Activated CD8-positive, alpha-beta memory T cell treated with anti-CD3 and anti-CD28 coated beads for 4 hours (primary cell): ENCODE results near the gene SEC16A.

Experiments used
- DNase-seq, 2 donors: peaks; one replicate each; pipeline ENCODE4 v3.0.0-alpha.2; 2020; ENCODE audit warnings: low read depth in 2 of 2

Gene SEC16A

GRCh38 chr9:136400038-136400834 lies 82.6 kb downstream of the SEC16A start, which contains the start of gene SNAPC4:
Gene SNAPC4, minus strand, starts transcription at chr9:136400170. Its CDS starts 1,742 bp downstream, at chr9:136398428.
- peak; percentile 66 to 72 for DNase-seq

DNA sequence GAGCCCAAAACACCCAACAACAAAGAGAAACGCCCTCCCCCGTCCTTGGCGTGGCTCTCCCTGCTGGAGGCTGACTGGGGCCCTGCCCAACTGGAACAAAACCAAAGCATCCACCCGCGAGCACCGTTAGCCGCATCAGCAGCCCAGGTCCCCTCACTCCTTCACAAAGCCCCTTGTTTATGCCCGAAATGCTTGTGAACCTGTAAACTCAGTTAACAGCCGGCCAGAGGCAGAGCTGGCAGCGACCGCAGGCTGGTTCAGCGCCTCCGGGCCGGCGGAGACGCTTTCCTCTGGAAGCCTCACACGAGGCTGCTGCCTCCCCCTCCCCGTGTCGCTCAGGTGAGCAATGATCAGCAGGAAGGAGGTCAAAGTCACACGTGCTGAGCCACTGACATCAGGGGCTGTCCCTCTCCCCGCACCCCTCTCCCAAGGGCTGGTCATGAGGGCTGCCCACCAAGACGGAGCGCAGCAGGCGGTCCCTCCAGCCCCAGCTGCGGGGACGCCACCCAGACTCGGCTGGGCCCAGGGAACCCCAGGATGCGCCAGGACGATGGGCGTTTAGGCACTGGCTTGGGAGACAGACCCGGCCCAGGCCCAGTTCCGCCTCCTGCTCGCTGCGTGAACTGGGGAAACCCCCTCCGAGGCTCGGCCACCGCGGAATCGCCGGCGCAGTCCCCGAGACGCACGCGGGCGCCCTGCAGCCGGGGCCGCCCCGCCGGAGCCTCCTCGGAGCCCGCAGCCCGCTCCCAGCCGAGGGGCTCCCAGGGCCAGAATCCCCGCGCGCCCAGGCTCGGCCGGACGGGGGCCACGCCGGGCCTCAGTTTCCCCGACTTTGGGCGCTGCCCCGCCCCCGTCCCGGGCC lies 83.4 kb downstream of the SEC16A start:
- DNase-seq: no peak

DNA sequence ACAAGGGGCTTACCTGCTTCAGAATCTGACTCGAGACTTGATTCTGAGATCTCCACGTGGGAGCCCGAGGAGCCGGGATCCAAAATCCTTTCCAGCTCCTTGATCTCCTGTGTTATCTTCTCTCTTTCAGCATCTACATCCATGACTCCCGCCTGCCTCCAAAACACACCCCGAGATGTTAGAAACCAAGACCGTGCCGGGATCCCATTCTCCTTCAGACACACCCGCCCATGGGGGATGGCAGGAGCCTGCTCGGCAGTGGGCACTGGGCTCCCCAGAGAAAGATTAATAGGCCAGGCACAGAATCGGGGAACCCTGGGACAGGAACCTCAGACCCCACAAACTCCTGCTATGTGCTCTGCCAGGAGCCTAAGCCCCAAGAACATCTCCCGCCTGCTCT lies 84.6 kb downstream of the SEC16A start:
- DNase-seq: no peak

- no peak for DNase-seq
These were observed 85.2 kb downstream of the SEC16A start for GRCh38 chr9:136397643-136398042.

GRCh38 chr9:136396219-136396515 lies 86.7 kb downstream of the SEC16A start:
- DNase-seq: no peak

DNA sequence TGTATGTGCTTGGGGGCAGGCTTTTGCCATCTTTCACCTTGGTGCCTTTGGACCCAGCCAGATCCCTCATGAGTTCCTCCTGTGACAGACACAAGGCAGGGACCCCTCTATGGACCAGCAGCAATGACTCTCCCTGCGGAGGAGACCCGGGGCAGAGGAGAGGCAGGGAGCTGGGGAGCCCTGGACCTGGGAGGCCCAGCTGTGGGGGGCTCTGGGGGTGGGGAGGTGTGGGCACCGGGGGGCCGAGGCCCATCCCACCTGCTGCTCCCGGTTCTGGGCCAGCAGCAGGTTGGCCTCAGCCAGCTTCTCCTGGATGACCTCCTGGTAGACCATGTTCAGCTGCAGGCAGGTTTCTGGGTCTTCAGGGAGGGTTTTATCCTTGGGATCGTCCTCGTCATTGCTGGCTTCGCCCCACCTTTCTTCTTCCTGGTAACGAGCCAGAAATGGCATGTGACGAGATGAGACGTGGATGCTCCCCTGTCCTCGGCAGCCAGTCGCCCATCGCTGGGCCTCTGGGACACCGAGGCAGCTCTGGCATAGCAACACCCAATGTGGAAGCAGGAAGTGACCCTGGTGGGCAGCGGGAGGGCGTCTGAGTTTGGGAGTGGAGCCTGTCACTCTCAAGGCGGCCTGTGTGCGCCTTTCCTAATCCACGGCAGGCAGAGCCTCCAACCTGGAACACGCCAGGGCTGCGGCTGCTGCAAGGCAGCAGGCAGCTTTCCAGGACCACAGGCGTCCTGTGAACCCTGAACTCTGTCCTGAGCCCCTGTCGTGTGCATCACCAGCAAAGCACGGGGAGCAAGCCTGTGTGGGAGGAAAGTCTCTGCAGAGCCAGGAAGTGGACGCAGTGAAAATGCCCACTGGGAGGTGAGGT lies 87.3 kb downstream of the SEC16A start:
- no peak for DNase-seq

DNA sequence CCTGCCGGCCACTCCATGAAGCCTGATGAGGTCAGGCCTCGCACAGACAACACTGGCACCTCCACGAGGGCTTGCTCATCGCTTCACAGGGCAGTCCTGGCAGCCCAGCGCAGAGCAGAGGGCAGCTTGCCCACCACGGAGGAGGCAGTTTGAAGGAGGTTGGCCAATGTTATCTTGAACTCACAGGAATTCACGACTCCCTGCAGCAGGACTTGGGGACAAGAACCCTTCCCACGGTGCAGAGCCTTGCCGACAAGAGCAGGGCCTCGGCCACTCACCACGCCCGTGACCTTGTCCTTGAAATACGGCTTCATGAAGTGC lies 87.9 kb downstream of the SEC16A start:
- DNase-seq: no peak

- DNase-seq: no peak
These were observed 88.4 kb downstream of the SEC16A start for GRCh38 chr9:136394312-136395019.

DNA sequence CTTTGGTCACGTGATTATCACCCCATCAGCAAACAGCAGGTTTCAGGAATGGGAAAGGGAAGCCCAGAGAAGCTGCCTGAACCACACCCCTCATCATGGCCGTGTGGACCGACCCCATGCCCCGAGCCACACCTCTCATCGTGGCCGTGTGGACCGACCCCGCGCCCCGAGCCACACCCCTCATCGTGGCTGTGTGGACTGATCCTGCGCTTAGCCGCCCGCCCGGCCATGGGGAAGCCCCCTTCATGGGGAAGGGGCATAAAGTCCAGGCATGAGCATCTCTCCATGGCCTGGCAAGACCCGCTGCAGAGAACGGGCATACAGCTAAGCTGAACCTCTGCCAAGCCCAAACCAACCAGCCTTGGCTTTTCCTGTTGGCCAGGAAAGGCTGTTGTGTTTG lies 89.3 kb downstream of the SEC16A start:
- DNase-seq: no peak

- DNase-seq: no peak
These were observed 90.0 kb downstream of the SEC16A start for GRCh38 chr9:136392538-136393449.

DNA sequence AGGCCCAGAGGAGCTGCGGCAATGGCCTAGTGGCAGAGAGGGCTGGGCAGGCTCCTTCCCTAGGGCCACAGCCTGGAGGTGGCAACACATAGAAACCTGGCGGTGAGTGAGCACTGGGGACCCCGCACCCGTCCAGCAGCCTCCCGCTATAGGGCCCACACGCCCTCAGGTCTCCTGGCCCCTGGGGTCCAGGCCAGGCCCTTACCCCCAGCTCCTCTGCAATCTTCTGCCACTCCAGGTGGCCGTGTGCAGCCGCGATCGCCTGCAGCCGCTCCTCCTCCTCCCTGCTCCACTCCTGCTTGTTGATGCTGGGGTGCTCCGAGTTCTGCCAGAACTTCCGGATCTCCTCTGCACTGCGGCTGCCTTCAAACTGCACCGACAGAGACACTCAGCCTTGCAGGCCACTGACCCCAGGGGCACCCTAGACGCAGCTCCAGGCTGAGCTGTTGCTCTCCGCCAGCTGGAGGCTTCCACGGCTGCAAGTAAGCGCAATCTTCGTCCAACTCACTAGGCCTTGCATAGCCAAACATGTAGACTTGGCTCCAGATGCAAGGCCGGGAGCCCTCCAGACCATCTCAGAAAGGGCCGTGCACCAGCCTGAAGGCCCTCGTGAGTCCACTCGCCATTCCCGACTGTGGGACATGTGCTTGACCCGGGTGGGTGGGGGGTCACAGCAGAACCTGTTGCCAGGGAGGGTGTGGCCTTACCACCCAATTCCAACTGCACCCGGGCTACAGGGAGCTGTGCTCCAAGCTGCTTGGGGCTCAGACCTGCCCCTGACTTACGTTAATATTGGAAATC lies 90.9 kb downstream of the SEC16A start:
- no peak for DNase-seq
